IMR-90 (cell line): ENCODE results near the gene C19orf47. TPM values are rescaled to one million over a fixed set of nuclear protein-coding genes. Genes with fewer than 3 reads are reported as not detected.

ENCODE experiments used
- ATAC-seq: fragments of 200-7000 bp; cut with Tn5 transposase; 2 replicates; pipeline ENCODE4 v1.9.1; 2020; ENCODE audit warnings: low read depth, mild to moderate bottlenecking, moderate library complexity
- BruUV-seq: library from RNA; stranded (reverse); fragments of 400-500 nt; replicated peaks from 2 replicates; lab custom pipeline; 2021; lab: Mats Ljungman, UMichigan
- CTCF ChIA-PET: fragments of 300-600 bp; formaldehyde crosslinking; extraction: SDS; loops from one replicate; lab custom pipeline; 2021; ENCODE audit warnings: antibody characterized with exemption; lab: Yijun Ruan, JAX
- POLR2A ChIA-PET: fragments of 300-600 bp; sonication (Branson Sonifier 250); formaldehyde crosslinking; loops from one replicate; lab custom pipeline; 2022; ENCODE audit warnings: antibody characterized with exemption; ENCODE audit not compliant: unreplicated experiment; lab: Charles Lee
- DNase-seq: peaks from one replicate; pipeline ENCODE4 v3.0.0; 2013
- H2AFZ ChIP-seq: replicated peaks from 2 replicates; pipeline ENCODE3; 2013; ENCODE audit warnings: low read length, mild to moderate bottlenecking; ENCODE audit not compliant: poor library complexity
- H2AK5ac ChIP-seq: 2 replicates; pipeline ENCODE4 v1.6.1; 2013; ENCODE audit warnings: low read depth, low read length, inconsistent platforms
- H2AK9ac ChIP-seq: replicated peaks from 2 replicates; pipeline ENCODE3; 2013; ENCODE audit warnings: mild to moderate bottlenecking, low read depth, low read length, moderate library complexity; ENCODE audit not compliant: poor library complexity
- H2BK120ac ChIP-seq: 2 replicates; pipeline ENCODE4 v1.6.1; 2013; ENCODE audit warnings: low read depth, low read length, inconsistent platforms
- H2BK15ac ChIP-seq: 3 replicates; pipeline ENCODE4 v1.6.1; 2013; ENCODE audit warnings: low read depth, low read length, inconsistent platforms
- H2BK20ac ChIP-seq: 2 replicates; pipeline ENCODE4 v1.6.1; 2013; ENCODE audit warnings: low read depth, mild to moderate bottlenecking, inconsistent platforms, low read length, moderate library complexity
- H2BK5ac ChIP-seq: 2 replicates; pipeline ENCODE4 v1.6.1; 2013; ENCODE audit warnings: mild to moderate bottlenecking, low read depth, low read length, inconsistent platforms; ENCODE audit not compliant: poor library complexity, severe bottlenecking
- H3K14ac ChIP-seq: replicated peaks from 2 replicates; pipeline ENCODE4 v1.6.1; 2013; ENCODE audit warnings: low read depth, low read length, inconsistent platforms
- H3K18ac ChIP-seq: 2 replicates; pipeline ENCODE4 v1.6.1; 2013; ENCODE audit warnings: low read depth, low read length, control low read depth
- H3K23ac ChIP-seq: 2 replicates; pipeline ENCODE4 v1.6.1; 2013; ENCODE audit warnings: low read depth, low read length, inconsistent platforms
- H3K27ac ChIP-seq: 2 replicates; pipeline ENCODE4 v1.5.1; 2013; ENCODE audit warnings: mild to moderate bottlenecking, control low read depth, low read length; ENCODE audit not compliant: insufficient read depth
- H3K27me3 ChIP-seq: 2 replicates; pipeline ENCODE4 v1.6.1; 2013; ENCODE audit warnings: low read length; ENCODE audit not compliant: control insufficient read depth, insufficient read depth
- H3K36me3 ChIP-seq: 2 replicates; pipeline ENCODE4 v1.6.1; 2013; ENCODE audit warnings: low read length, mixed read lengths; ENCODE audit not compliant: control insufficient read depth, insufficient read depth
- H3K4ac ChIP-seq: 2 replicates; pipeline ENCODE4 v1.6.1; 2013; ENCODE audit warnings: low read depth, low read length, inconsistent platforms
- H3K4me1 ChIP-seq: 2 replicates; pipeline ENCODE4 v1.6.1; 2013; ENCODE audit warnings: low read length, mixed read lengths; ENCODE audit not compliant: control insufficient read depth, insufficient read depth
- H3K4me2 ChIP-seq: 2 replicates; pipeline ENCODE4 v1.6.1; 2013; ENCODE audit warnings: low read depth, mild to moderate bottlenecking, control low read depth, low read length, moderate library complexity
- H3K4me3 ChIP-seq: 2 replicates; pipeline ENCODE4 v1.5.1; 2013; ENCODE audit warnings: low read depth, mild to moderate bottlenecking, control low read depth, low read length, moderate library complexity; ENCODE audit not compliant: insufficient read depth
- H3K56ac ChIP-seq: 2 replicates; pipeline ENCODE4 v1.6.1; 2013; ENCODE audit warnings: low read length, inconsistent platforms; ENCODE audit not compliant: insufficient read depth; ENCODE audit errors: extremely low read depth
- H3K79me1 ChIP-seq, 2 experiments: 2 replicates each; pipeline ENCODE4 v1.6.1; 2013; ENCODE audit warnings: low read length in 2 of 2, inconsistent platforms in 1 of 2, low read depth in 1 of 2
- H3K9ac ChIP-seq: 2 replicates; pipeline ENCODE4 v1.6.1; 2013; ENCODE audit warnings: low read depth, low read length, control low read depth
- H3K9me1 ChIP-seq: 2 replicates; pipeline ENCODE4 v1.6.1; 2013; ENCODE audit warnings: low read length, inconsistent platforms; ENCODE audit not compliant: insufficient read depth
- H3K9me3 ChIP-seq: 2 replicates; pipeline ENCODE4 v1.6.1; 2013; ENCODE audit warnings: low read length; ENCODE audit not compliant: control insufficient read depth, insufficient read depth
- H4K20me1 ChIP-seq: 2 replicates; pipeline ENCODE4 v1.6.1; 2013; ENCODE audit warnings: low read length, inconsistent platforms; ENCODE audit not compliant: insufficient read depth
- H4K5ac ChIP-seq: 2 replicates; pipeline ENCODE4 v1.6.1; 2013; ENCODE audit warnings: mild to moderate bottlenecking, low read depth, low read length, control low read depth
- H4K8ac ChIP-seq, 2 experiments: 2 replicates each; pipeline ENCODE4 v1.6.1; 2013; ENCODE audit warnings: low read depth in 2 of 2, low read length in 2 of 2, control low read depth in 1 of 2, inconsistent platforms in 1 of 2
- H4K91ac ChIP-seq: 2 replicates; pipeline ENCODE4 v1.6.1; 2013; ENCODE audit warnings: low read depth, low read length, inconsistent platforms; ENCODE audit not compliant: insufficient read depth
- BHLHE40 ChIP-seq: fragments of 150-350 bp; IDR thresholded peaks from 2 replicates; pipeline ENCODE4 v1.6.1; 2016; ENCODE audit warnings: mild to moderate bottlenecking, low read depth, low read length
- CEBPB ChIP-seq: IDR thresholded peaks from 2 replicates; pipeline ENCODE4 v1.6.1; 2012; ENCODE audit warnings: low read depth, low read length, improper control_type of control experiment
- FOS ChIP-seq: fragments of 150-350 bp; IDR thresholded peaks from 2 replicates; pipeline ENCODE4 v1.6.1; 2016; ENCODE audit warnings: low read depth, low read length
- MAFK ChIP-seq: IDR thresholded peaks from 2 replicates; pipeline ENCODE4 v1.6.1; 2012; ENCODE audit warnings: low read depth, low read length, improper control_type of control experiment
- POLR2A ChIP-seq: IDR thresholded peaks from 2 replicates; pipeline ENCODE4 v1.6.1; 2012; ENCODE audit warnings: mild to moderate bottlenecking, low read depth, low read length
- RCOR1 ChIP-seq: IDR thresholded peaks from 2 replicates; pipeline ENCODE4 v1.6.1; 2012; ENCODE audit warnings: mild to moderate bottlenecking, low read length, improper control_type of control experiment; ENCODE audit not compliant: insufficient replicate concordance
- RFX5 ChIP-seq: IDR thresholded peaks from 2 replicates; pipeline ENCODE4 v1.8.0; 2012; ENCODE audit warnings: low read depth, mild to moderate bottlenecking, low read length, moderate library complexity
- WGBS, 2 experiments: methylation state at CpG; one replicate each; pipeline versions ENCODE4 v1.1.5 to v1.1.7; 2013; ENCODE audit warnings: missing lambda C conversion rate in 2 of 2; ENCODE audit not compliant: insufficient read length in 1 of 2; ENCODE audit errors: extremely low coverage in 2 of 2; 5-methylcytosine and 5-hydroxymethylcytosine counted together
- dilution Hi-C: fragments of 300-500 bp; cut with HindIII; formaldehyde crosslinking; loops from one replicate; pipeline ENCODE4 v1.14.3; 2018; ENCODE audit warnings: low sequenced_read_pairs; ENCODE audit not compliant: unreplicated experiment
- in situ Hi-C: fragments of 300-500 bp; cut with MboI; formaldehyde crosslinking; loops from 3 replicates; pipeline ENCODE4 v1.14.3; 2019; ENCODE audit warnings: low sequenced_read_pairs, inconsistent platforms, mixed read lengths
- intact Hi-C: fragments of 100-400 bp; cut with micrococcal nuclease; formaldehyde crosslinking; loops from 2 replicates; pipeline ENCODE4 v1.10.0; 2022
- polyA plus RNA-seq, 3 experiments: library from polyadenylated mRNA; depleted of rRNA; stranded (reverse); fragments of >200 nt; gene quantifications; 2 replicates each; pipeline ENCODE4 v1.2.3, GENCODE V29; 2012; ENCODE audit warnings: low replicate concordance in 1 of 3
- total RNA-seq: library from RNA; depleted of rRNA; stranded (reverse); fragments of >200 nt; gene quantifications from 2 replicates; pipeline ENCODE4 v1.2.3, GENCODE V29; 2012
- TF ChIP-seq, protein P1 (sequence below): conservative IDR thresholded peaks from 2 replicates; pipeline ENCODE4 v1.5.1; 2012; ENCODE audit warnings: mild to moderate bottlenecking, low read depth, low read length, improper control_type of control experiment
- TF ChIP-seq, protein P2 (sequence below): fragments of 150-350 bp; IDR thresholded peaks from 2 replicates; pipeline ENCODE4 v1.6.1; 2017; ENCODE audit warnings: mild to moderate bottlenecking, antibody characterized with exemption, low read length, low read depth

C19orf47 gene
- total and polyA plus RNA-seq, 2 of the 4 experiments (the other 2 are of a cell fraction) = 3.6 to 16.3 TPM

DNA sequence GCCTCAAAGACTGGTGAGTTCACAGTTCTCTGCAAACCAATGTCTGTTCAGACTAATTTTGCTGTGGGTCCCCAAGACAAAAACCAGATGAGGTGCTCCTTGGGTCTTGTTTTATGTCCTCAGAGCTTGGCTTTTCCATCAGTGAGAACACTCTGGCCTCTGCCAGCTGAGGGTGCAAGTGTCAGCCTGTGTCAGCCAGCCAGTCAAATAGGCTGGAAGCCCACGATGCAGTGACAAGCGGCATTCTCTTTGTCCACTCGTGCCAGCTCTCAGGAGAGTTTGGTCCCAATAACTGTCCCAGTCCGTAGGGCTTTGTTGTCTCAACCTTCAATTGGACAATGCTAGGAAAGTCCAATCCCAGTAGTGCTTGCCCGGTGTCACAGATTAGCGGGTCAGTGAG lies 53.6 kb downstream of the C19orf47 start:
- Histone ChIP-seq H3K56ac (no peak overlapping the region), H3K4ac (no peak overlapping the region), H2BK5ac (no peak overlapping the region), H2AFZ (no peak overlapping the region), H3K4me1 (no peaks in the 10 kb centered on the region), H3K9ac (no peak overlapping the region), H2BK20ac (no peak overlapping the region), H3K4me3 (no peak overlapping the region), H2AK9ac (no peak overlapping the region), H3K9me3 (no peaks in the 10 kb centered on the region), H2BK15ac (no peak overlapping the region), H3K27me3 (no peaks in the 10 kb centered on the region), H4K8ac (no peak overlapping the region), H3K23ac (no peak overlapping the region), H4K5ac (no peak overlapping the region), H3K14ac (no peak overlapping the region), H4K20me1 (no peaks in the 10 kb centered on the region), H4K91ac (no peak overlapping the region), H2BK120ac (no peak overlapping the region), H2AK5ac (no peak overlapping the region), H3K9me1 (no peaks in the 10 kb centered on the region), H3K4me2 (no peak overlapping the region), H3K36me3 (no peaks in the 10 kb centered on the region), H3K18ac (no peak overlapping the region), H3K79me1 (no peaks in the 10 kb centered on the region), H3K27ac (no peak overlapping the region)
- WGBS, 2 experiments = 88% methylated on average over 4 of the region's 6 CpGs; no CpG with 5 or more reads in 1 of the 2 experiments
- ChIA-PET CTCF (no interaction called here), POLR2A (no interaction called here)
- dilution Hi-C loops (no loop called here), intact Hi-C loops (no loop called here), in situ Hi-C loops (no loop called here)
- DNase-seq (no peak), ATAC-seq (no peak)
- no TSS peak for BruUV-seq
- TF ChIP-seq FOS (no peak), RFX5 (no peak), BHLHE40 (no peak), RCOR1 (no peak), MAFK (no peak), POLR2A (no peak), CEBPB (no peak)
- TF ChIP-seq, protein P1, sequence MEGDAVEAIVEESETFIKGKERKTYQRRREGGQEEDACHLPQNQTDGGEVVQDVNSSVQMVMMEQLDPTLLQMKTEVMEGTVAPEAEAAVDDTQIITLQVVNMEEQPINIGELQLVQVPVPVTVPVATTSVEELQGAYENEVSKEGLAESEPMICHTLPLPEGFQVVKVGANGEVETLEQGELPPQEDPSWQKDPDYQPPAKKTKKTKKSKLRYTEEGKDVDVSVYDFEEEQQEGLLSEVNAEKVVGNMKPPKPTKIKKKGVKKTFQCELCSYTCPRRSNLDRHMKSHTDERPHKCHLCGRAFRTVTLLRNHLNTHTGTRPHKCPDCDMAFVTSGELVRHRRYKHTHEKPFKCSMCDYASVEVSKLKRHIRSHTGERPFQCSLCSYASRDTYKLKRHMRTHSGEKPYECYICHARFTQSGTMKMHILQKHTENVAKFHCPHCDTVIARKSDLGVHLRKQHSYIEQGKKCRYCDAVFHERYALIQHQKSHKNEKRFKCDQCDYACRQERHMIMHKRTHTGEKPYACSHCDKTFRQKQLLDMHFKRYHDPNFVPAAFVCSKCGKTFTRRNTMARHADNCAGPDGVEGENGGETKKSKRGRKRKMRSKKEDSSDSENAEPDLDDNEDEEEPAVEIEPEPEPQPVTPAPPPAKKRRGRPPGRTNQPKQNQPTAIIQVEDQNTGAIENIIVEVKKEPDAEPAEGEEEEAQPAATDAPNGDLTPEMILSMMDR = no peak
- TF ChIP-seq, protein P2, sequence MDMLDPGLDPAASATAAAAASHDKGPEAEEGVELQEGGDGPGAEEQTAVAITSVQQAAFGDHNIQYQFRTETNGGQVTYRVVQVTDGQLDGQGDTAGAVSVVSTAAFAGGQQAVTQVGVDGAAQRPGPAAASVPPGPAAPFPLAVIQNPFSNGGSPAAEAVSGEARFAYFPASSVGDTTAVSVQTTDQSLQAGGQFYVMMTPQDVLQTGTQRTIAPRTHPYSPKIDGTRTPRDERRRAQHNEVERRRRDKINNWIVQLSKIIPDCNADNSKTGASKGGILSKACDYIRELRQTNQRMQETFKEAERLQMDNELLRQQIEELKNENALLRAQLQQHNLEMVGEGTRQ = no peak
